ENCODE results near the gene YARS1.

DNA sequence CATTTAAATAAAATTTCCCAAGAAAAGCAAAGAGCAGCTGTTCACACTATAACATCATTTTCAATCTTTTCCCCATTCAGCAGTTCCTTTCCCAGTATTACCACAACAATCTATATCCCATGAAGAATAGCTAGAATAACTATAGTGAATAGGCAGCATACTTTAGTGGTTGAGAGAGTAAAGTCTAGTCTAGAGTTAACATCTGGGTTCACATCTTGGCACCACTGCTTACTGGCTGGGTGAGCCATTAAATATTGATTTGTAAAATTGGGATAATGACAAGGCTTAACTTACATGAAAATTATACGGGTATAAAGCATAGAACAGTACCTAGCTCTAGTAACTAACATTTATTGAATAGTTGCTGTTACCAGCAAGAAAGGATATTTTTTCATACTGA, 14.7 kb upstream of the YARS1 start:
- TF ChIP-seq, protein P1, sequence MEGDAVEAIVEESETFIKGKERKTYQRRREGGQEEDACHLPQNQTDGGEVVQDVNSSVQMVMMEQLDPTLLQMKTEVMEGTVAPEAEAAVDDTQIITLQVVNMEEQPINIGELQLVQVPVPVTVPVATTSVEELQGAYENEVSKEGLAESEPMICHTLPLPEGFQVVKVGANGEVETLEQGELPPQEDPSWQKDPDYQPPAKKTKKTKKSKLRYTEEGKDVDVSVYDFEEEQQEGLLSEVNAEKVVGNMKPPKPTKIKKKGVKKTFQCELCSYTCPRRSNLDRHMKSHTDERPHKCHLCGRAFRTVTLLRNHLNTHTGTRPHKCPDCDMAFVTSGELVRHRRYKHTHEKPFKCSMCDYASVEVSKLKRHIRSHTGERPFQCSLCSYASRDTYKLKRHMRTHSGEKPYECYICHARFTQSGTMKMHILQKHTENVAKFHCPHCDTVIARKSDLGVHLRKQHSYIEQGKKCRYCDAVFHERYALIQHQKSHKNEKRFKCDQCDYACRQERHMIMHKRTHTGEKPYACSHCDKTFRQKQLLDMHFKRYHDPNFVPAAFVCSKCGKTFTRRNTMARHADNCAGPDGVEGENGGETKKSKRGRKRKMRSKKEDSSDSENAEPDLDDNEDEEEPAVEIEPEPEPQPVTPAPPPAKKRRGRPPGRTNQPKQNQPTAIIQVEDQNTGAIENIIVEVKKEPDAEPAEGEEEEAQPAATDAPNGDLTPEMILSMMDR (IDR thresholded peaks at IDR 0.05): no peak
- TF ChIP-seq POLR2AphosphoS5 (IDR thresholded peaks at IDR 0.05; ENCODE audit: low read depth, low read length) (no peak), REST (IDR thresholded peaks at IDR 0.05; ENCODE audit: insufficient read depth in 1 of 2, low read depth in 2 of 2, low read length in 1 of 2) (no peak), SIN3A (IDR thresholded peaks at IDR 0.05; ENCODE audit: borderline replicate concordance, insufficient read depth, low read depth, low read length) (no peak), TCF7L2 (IDR thresholded peaks at IDR 0.05; ENCODE audit: low read depth, low read length) (no peak)
